Heart left ventricle (tissue), 13 donors: ENCODE data around the gene XPR1.
"Not testable (repeated sequence)": the region's sequence is repeated elsewhere in the genome, so short reads cannot be mapped to it uniquely, and the experiment has no call there.

Experiments used
- POLR2A ChIP-seq, 2 donors: fragments of 450-650 bp; IDR thresholded peaks; one replicate each; pipeline ENCODE4 v1.6.1; 2017; ENCODE audit warnings: antibody characterized with exemption in 2 of 2, mild to moderate bottlenecking in 2 of 2, moderate library complexity in 2 of 2
- TF ChIP-seq, protein P1 (sequence below), 12 donors: fragments of 200-600 bp; sonication (generic) in 4 of 12; IDR thresholded peaks; one replicate each; pipeline versions ENCODE4 v1.5.0 to v1.8.0; 2018 to 2022; ENCODE audit warnings: antibody characterized with exemption in 12 of 12, mild to moderate bottlenecking in 5 of 12
- donor health status: ischemic (EF 13 %, LVEDD 7.1; RV severe dilation, severe dysfunction).
- donor health status: DM: no; HTN: yes; CAD: no.
- donor health status: DM: no; HTN: no; CAD: no.
- donor health status: ischemic (EF 25% LVEDD 6.9; RV normal size, moderate dysfunction).
- donor health status: ischemic (EF 25% LVEDD 5.7; RV mildly dilated, moderate dysfunction).
- donor health status: ischemic (EF 35%, LVEDD 5.7; RV mildly dilated, moderate dysfunction).
- donor health status: nonischemic (EF 11% LVEDD 7.7; RV severe dilation, severe dysfunction).
- donor health status: DM: yes; HTN: yes; CAD: no.
- donor health status: PGD.
- donor health status: ischemic (EF 29% LVEDD 5.4; RV normal size, mild dysfunction).
- donor health status: nonischemic (EF 23%, LVEDD 6.1; RV moderate dilation, normal function).

DNA sequence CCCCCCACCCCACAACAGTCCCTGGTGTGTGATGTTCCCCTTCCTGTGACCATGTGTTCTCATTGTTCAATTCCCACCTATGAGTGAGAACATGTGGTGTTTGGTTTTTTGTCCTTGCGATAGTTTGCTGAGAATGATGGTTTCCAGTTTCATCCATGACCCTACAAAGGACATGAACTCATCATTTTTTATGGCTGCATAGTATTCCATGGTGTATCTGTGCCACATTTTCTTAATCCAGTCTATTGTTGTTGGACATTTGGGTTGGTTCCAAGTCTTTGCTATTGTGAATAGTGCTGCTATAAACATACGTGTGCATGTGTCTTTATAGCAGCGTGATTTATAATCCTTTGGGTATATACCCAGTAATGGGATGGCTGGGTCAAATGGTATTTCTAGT lies 51.3 kb downstream of the XPR1 start:
- TF ChIP-seq, protein P1, sequence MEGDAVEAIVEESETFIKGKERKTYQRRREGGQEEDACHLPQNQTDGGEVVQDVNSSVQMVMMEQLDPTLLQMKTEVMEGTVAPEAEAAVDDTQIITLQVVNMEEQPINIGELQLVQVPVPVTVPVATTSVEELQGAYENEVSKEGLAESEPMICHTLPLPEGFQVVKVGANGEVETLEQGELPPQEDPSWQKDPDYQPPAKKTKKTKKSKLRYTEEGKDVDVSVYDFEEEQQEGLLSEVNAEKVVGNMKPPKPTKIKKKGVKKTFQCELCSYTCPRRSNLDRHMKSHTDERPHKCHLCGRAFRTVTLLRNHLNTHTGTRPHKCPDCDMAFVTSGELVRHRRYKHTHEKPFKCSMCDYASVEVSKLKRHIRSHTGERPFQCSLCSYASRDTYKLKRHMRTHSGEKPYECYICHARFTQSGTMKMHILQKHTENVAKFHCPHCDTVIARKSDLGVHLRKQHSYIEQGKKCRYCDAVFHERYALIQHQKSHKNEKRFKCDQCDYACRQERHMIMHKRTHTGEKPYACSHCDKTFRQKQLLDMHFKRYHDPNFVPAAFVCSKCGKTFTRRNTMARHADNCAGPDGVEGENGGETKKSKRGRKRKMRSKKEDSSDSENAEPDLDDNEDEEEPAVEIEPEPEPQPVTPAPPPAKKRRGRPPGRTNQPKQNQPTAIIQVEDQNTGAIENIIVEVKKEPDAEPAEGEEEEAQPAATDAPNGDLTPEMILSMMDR (IDR thresholded peaks at IDR 0.05): not testable (repeated sequence)
- not testable (repeated sequence) for TF ChIP-seq POLR2A (IDR thresholded peaks at IDR 0.05)
